HK-2 (cell line): ENCODE data around the gene RNF126.

Source experiments
- DNase-seq: peaks from one replicate; pipeline ENCODE4 v3.0.0-alpha.2; 2018; ENCODE audit not compliant: unreplicated experiment

The RNF126 gene

DNA sequence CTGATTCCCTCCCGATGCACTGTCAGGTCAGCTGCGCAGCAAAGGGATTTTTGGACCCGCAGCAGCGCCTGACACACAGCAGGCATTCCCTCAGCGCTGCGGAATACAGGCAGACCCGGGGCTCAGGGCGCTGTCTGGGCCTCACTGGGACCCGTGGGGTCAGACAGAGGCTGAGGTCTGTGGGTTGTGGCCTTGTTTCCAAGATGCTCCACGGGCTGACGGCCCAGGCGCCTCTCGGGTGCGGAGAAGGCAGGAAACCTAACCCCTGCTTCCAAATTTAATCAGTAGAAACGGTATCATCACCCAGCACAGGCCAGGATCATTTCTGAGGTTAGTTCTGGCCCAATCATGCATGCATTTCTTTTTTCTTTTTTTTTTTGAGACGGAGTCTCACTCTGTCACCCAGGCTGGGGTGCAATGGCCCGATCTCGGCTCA lies 686 bp upstream of the RNF126 start:
- DNase-seq = no peak

DNA sequence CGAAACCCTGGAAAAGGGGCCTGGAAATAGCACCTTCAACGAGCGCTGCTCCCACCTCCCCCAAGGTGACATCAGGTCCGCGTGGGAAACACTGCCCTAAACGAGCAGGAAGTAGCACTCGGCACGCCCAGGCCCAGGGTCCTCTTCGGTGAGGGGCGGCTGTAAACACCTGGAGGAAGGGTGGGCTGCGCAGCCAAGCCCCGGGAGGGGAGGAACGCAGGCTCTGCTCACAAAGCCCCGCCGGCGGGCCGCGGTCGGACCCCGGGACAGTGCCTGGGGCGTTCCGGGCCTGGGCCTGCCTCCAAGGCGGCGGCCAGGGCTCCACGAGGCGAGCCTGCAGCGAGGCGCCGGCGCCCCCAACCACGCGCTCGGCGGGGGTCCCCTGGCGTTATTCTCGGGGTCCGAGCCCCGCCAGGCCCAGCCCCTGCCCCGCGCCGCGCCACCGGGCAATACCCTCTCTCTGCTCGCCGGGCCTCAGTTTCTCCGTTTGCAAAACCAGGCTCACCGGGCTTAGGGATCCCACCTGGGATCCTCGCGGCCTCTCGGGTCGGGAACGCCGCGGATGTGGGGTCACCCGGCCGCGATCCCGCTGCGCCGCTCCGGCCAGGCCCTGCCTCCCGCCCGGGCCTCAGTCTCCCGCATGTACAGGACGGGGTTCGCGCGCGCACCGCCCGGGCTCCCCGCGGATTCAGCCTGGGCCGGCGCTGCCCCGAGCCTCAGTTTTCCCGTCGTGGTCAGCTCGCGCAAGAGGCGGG lies 630 bp downstream of the RNF126 start:
- peak; percentile 61 for DNase-seq

DNA sequence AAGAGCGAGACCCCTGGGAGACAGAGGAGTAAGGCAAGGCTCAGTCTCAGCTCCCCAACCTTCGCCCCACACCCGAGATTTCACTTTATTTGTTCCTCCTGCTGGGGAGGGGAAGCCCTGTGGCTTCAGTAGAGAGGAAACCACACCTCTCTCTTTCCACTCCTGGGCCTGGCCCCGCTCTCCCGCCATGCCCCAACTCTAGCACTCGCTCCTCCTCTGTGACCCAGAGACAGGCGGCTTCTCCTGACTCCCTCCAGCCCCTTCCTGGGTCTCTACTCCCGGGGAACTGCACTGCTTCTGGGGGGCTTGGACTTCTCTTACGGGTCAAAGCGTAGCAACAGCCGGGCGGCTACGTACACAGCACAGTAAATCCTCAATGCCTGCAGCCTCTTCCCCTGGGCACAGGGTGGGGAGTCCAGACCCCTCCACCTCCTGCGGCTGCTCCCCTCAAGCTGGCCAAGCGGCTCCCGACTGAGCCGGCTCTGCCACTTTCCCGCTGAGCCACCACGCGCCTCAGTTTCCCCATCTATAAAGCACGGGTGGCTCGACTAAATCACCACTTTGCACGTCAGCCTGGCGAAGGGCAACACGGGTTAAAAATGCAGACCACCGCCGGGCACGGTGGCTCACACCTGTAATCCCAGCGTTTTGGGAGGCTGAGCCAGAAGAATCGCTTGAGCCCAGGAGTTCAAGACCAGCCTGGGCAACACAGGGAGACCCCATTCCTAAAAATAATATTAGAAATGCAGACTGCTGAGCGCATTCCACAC lies 1.4 kb downstream of the RNF126 start:
- no peak for DNase-seq

GRCh38 chr19:660793-661426 lies 2.1 kb downstream of the RNF126 start:
- DNase-seq = no peak

DNA sequence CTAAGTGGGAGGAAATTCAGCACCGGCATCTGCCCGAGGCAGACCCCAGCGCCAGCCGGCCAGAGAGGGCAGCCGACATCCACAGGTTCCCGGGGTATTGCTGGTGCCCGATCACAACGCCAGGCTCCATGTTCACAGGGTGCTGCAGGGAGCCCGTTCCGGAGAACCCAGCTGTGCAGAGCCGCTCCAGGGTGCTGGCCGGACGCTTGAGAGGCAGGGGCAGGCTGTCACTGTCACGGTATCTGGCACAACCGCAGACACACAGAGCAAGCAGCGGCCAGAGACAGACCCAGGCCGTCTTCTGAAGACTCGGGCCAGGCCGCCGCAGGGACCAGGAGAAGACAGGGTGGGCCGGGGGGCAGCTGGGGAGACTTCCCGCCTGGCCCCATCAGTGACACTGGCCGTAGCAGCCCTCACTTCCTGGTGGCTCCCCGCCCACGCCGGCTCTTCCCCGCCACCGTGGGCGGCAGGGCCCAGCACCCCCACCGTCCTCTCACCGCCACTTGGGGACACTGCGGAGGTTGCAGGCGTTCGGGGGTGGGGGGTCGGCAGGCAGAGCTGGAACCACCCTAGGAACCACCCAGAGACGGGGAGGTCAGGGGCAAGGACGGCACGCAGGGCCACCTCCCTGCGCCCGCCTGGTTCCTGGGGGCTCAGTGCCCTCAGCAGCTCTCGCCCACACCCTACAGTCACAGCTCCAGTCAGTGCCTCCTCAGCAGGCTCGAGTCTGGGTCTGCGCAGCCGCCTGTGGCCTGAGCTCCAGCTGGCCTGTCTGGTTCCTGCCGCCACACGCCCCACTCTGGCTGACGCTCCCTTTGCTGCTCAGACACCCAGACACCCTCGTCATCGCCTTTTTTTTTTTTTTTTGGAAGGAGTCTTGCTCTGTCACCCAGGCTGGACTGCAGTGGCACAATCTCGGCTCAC lies 3.8 kb downstream of the RNF126 start:
- no peak for DNase-seq

DNA sequence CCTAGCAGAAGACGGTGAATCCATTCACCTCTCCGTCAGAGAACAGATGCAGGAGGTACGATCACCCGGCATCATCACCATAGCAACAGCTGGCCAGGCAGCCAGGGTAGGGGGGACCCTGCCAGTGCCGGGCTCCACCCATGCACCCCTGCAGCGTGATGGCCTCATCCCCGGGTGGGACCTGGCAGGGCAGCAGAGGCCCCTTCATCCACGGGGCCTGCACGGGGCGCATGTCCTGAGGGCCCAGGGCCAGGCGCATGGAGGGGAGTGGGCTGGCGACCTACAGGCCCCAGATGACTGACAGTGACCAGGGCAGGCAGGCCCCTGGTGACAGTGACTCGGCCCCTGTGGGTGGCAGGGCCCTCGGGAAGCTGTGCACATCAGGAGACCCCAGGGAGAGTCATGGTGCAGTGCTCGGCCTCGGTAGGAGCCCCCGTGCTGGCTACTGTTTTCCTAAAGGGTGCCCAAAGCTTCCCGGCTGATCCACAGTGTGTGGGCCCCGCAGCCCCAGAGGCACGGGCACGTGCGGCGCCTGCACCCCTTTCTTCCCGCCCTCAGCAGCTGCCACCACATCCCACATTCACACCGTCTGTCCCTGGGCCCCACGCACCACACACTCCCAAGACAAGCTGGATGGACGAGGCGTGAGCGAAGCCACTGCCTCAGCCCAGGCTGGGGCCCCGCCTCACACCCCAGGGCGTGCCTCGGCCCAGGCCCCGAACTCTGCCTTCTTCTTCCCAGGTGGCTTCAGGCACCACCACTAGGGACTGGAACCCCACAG lies 4.8 kb downstream of the RNF126 start:
- DNase-seq = no peak

DNA sequence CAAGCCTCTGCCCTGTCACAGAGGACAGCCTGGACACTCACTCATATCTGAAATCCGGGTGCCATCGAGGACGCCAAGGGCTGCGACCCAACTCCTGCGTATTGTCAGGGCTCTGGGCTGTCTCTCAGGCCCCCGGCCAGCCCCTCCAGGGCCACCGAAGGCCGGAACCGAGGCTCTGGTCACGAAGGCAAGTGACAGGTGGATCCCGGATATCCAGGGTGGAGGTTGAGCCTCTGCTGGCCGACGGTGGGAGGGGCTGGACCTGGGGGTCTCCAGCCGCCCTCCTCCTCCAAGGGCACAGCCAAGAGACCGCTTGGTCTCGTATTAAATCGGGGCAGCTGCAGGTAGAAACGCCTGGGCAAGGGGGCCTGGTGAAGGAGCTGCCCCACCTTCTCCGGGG lies 5.4 kb downstream of the RNF126 start:
- DNase-seq = no peak

DNA sequence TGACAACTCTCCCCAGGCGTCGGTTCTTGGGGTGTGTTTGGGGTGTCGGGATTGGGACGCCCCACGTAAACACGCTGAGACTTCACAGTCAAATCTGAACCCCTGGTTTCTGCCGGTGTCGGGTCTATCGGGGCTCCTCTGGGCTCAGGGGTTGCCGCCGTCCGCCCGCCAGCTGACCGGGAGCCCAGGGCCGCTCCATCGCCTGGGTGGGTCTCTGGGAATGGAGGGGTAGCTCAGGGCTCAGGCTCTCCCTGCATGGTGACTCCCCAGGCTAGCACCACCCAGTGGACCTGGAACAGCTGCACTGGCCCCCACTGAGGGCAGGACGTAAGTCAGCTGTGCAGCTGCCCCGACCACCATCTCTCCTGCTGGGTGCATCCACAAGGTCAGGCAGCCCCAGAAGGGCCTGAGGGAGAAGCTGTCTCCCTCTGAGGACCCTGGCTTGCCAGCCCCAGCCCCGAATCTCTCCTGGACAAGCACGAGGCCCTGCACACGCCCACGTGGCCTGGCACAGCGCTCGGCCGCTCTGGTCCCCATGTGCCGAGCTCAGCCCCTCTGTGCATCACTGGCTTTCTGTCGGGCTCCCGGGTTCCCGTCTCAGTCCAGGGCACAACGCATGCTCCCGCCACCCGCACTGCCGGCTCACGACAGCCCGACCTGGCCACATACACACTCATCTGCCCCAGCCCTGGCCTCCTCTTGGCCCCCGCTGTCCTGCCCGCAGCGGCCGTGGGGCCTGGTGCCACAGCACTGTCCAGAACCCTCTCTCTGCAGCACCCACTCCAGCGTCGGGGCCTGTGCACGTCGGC lies 6.1 kb downstream of the RNF126 start:
- DNase-seq = no peak

GRCh38 chr19:655691-656090 lies 7.3 kb downstream of the RNF126 start:
- DNase-seq = no peak

DNA sequence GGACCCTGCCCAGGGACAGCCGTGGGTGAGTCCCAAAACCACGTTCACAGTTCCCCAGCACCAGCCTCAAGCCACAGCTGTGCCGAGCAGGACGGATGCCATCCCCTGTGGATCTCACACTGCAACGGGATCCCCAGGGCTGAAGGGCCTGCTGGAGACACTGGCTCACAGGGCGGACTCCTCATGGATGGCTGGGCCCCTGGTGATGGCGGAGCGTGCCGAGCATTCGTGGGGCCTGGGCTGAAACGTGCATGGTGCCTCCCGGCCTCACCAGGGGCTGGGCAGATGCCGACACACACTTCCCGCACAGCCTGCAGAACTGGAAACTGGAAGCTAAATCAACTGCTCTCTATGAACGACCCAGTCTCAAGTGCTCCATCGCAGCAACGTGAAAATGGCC lies 9.6 kb downstream of the RNF126 start:
- no peak for DNase-seq

DNA sequence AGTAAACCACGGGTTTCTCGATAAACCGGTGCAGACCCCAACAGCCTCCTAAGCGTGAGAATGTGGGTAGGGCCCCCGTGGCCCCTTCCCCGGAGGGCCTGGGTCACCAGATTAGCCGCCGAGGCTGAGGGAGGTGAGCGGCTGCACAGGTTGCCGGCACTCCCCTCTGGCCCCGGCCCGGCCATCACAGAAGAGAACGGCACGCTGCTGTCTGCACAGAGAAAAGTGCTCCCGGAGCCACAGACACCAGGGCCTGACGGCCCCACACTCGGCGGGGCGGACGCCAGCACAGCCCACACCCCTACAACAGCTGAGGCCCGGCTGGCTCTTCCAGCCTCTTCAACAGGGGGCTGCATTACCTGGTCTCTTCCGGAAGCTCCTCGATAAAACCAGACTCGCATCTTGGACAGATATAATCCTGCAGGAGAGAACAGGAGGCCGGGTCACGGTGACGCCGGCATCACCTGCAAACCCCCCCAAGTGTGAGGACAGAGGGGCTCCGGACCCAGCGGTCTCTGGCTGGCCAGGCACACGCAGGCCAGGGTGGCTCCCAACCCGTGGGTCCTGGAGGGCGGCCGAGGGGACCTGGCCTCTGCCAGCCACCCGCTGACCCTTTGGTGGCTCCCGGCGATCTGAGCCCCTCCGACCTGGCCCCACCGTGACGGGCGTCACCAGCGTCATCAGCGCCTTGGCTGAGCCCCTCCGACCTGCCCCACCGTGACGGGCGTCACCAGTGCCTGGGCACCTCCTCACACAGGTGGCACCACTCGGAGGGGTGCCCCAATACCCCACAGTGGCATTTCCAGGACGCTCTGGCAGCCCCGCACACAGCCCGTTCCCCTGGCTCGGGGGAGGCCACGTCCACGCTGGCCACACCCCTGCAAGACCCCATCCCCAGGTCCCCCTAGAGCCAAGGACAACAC lies 10.3 kb downstream of the RNF126 start:
- DNase-seq = no peak

DNA sequence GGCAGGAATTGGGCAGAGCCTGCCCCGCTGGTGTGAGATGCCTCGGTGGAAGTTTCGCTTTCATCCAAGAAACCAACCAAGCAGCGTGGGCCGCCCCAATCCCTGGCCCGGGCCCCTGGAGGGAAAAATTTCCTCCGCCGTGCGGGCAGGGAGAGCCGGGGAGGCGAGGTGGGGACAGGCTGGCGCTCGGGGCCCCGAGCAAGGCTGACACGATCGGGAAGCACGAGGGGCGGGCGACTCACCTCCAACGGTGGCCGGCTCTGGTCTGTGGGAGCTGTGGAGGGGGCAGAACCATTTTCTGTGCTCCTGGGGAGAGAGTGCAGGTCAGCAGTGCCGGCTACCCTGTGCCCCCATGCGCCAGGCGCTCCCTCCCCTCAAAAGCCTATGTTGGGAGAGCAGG lies 11.0 kb downstream of the RNF126 start:
- no peak for DNase-seq

DNA sequence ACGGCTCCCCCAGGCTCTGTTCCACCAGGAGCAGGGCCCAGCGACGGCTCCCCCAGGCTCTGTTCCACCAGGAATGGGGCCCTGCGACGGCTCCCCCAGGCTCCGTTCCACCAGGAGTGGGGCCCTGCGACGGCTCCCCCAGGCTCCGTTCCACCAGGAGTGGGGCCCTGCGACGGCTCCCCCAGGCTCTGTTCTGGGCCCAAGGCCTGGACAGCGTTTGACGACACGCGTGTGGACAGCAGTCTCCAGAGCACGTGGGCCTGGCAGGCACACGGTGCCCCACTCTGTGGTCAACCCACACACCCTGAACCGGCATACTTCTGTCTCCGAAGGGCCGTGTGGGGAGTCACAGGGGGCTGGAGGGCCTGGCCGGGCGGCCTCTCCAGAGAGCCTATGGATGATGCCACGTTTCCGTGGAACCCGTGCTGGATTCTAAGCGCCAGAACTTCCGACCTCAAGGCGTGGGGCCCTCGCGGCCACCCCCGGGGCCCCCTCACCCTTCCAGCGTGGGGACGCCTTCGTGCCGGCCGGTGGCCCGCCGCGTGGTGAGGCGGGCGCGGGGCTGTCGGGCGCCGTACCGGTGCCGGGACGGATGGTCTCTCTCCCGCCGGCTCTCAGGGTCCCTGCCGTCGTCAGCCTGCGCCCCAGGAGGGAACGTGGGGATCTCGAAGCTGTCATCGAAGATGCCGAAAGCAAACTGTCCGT lies 11.7 kb downstream of the RNF126 start:
- DNase-seq = no peak

DNA sequence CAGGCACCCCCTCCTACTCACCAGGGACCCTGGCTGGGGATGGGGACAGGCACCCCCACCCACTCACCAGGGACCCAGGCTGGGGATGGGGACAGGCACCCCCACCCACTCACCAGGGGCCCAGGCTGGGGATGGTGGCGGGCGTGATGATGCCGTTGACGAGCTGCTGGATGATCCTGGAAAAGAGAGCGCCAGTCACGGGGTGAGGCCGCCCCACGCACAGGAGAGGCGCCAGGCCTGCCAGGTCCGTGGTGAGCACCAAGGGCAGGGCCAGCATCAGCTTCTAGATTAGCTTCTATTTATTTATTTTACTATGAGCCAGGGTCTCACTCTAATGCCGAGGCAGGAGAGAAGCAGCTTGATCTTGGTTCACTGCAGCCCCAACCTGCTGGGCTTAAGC lies 12.9 kb downstream of the RNF126 start:
- DNase-seq = no peak

DNA sequence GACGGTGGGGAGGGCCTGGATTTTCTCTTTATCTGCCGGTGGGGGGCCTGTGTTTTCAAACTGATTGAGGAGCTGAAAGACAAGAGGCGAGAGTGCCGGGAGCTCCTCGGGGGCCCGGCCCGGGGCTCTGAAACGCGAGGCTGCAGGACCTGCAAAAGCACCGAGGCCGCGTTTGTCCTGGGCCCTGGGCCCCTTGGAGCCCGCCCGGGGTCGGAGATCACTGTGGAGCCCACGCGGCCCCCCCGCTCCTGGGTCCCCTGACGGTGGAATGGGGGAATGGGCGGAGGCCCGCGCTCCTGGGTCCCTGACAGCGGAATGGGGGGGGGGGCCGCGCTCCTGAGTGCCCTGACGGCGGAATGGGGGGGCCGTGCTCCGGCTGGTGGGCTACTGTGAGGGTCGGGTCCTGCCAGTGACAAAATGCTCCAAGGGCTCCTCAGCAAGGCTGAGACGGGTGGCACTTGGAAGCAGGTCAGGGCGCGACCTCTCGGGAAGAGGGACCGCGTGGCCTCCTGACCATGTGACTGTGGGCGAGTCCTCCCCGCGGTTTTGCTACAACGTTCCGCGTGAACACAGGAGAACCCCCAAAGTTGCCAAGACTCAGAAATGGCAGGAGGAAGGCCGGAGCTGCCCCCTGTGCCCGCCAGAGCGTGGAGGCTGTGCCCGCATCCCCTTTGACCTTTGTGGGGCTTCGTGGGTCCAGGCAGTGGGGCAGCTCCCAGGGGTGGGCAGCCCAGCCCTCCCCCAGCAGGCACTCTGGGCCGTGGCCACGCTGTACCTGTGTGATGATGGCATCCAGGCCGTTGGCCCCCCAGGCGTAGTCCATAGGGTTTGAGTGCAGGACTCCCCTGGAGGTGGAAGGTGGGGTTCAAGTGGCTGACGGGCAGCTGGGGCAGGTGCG lies 13.9 kb downstream of the RNF126 start:
- DNase-seq = no peak

- no peak for DNase-seq
Measured at GRCh38 chr19:648305-648704, 14.7 kb downstream of the RNF126 start.

DNA sequence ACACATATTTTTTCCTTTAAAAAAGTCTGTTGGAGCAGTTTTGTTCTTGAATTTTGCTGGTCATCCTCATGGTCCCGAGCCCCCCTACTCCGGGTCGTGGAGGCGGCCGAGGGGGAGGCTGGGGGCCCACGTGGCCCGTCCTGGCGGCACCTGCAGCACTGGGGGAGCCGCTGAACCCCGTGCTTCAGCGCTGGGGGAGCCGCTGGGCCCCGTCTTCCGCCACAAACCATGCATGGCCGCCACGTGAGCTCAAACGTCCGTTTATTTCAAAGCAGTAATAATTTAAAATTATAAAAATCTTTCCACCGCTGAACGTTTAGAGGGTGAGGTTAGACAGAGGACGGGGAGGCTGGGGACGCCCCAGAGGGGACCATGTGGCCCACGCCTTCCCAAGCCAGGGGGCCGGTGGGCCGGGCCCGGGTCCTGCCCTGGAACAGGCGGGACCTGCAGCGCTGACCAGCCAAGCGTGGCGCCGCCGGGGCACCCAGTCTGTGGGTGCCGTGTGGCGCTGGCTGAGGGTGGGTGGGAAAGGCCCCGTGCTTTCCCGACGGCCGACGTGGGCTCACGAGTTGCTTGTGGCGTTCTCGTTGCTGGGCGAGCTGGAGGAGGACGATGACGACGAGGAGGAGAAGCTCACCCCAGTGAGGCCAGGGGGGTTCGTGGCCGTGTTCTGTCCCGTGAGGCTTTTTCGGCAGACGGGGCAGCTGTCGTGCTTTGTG lies 15.3 kb downstream of the RNF126 start:
- DNase-seq = no peak
